ENCODE results near the gene TOMM5.
"Not testable (repeated sequence)": the region's sequence is repeated elsewhere in the genome, so short reads cannot be mapped to it uniquely, and the experiment has no call there.

The TOMM5 gene

DNA sequence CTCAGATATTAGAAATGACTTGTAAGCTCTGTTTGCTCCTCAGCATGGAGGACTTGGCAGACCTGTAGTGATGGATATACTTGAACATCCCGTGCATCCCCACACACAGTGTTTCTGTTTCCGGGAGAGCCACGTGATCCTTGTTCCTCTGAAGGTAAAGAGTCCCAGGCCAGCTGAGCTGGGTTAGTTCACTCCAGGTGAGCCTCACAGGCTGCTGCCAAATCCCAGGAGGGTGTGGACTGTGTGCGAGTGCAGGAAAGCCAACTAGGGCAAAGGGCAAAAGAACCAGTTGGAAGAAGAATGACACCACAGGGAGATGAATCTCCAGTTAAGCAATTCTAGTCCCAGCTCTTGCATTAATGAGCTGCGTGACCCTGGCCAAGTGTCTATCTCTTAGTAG is 10.4 kb upstream of the TOMM5 start:
- DNase-seq (ENCODE audit: low read depth in 1 of 2, low spot score in 1 of 2) = no peak
- no peak overlapping the region for H3K4me3 ChIP-seq (replicated peaks; ENCODE audit: insufficient read depth, low read length)
- H3K27me3 ChIP-seq (ENCODE audit: insufficient read depth, poor library complexity, severe bottlenecking) = peaks cover 4% of the 10 kb centered on the region
- no peak overlapping the region for H3K27ac ChIP-seq (replicated peaks)
- TF ChIP-seq, protein P1, sequence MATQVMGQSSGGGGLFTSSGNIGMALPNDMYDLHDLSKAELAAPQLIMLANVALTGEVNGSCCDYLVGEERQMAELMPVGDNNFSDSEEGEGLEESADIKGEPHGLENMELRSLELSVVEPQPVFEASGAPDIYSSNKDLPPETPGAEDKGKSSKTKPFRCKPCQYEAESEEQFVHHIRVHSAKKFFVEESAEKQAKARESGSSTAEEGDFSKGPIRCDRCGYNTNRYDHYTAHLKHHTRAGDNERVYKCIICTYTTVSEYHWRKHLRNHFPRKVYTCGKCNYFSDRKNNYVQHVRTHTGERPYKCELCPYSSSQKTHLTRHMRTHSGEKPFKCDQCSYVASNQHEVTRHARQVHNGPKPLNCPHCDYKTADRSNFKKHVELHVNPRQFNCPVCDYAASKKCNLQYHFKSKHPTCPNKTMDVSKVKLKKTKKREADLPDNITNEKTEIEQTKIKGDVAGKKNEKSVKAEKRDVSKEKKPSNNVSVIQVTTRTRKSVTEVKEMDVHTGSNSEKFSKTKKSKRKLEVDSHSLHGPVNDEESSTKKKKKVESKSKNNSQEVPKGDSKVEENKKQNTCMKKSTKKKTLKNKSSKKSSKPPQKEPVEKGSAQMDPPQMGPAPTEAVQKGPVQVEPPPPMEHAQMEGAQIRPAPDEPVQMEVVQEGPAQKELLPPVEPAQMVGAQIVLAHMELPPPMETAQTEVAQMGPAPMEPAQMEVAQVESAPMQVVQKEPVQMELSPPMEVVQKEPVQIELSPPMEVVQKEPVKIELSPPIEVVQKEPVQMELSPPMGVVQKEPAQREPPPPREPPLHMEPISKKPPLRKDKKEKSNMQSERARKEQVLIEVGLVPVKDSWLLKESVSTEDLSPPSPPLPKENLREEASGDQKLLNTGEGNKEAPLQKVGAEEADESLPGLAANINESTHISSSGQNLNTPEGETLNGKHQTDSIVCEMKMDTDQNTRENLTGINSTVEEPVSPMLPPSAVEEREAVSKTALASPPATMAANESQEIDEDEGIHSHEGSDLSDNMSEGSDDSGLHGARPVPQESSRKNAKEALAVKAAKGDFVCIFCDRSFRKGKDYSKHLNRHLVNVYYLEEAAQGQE (IDR thresholded peaks at IDR 0.05; ENCODE audit: insufficient replicate concordance, low read depth) = no peak
- TF ChIP-seq, protein P2, sequence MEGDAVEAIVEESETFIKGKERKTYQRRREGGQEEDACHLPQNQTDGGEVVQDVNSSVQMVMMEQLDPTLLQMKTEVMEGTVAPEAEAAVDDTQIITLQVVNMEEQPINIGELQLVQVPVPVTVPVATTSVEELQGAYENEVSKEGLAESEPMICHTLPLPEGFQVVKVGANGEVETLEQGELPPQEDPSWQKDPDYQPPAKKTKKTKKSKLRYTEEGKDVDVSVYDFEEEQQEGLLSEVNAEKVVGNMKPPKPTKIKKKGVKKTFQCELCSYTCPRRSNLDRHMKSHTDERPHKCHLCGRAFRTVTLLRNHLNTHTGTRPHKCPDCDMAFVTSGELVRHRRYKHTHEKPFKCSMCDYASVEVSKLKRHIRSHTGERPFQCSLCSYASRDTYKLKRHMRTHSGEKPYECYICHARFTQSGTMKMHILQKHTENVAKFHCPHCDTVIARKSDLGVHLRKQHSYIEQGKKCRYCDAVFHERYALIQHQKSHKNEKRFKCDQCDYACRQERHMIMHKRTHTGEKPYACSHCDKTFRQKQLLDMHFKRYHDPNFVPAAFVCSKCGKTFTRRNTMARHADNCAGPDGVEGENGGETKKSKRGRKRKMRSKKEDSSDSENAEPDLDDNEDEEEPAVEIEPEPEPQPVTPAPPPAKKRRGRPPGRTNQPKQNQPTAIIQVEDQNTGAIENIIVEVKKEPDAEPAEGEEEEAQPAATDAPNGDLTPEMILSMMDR (IDR thresholded peaks at IDR 0.05; ENCODE audit: insufficient read depth, low read length) = no peak
- TF ChIP-seq GABPA (IDR thresholded peaks at IDR 0.05; ENCODE audit: low read depth) (no peak), POLR2AphosphoS5 (IDR thresholded peaks at IDR 0.05; ENCODE audit: low read depth) (no peak), SPI1 (IDR thresholded peaks at IDR 0.05; ENCODE audit: borderline replicate concordance, low read depth) (no peak)

DNA sequence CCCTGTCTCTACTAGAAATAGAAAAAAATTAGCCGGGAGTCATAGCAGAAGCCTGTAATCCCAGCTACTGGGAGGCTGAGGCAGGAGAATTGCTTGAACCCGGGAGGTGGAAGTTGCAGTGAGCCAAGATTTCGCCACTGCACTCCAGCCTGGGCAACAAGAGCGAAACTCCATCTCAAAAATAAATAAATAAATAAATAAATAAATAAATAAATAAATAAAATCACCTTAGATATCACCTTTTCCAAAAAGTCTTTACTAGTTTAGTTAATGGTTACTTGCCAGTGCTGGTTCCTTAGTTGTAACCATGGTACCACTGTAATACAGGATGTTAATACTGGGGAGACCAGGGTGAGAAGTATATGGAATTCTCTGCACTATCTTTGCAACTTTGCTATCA is 9.7 kb upstream of the TOMM5 start:
- H3K27me3 ChIP-seq (ENCODE audit: insufficient read depth, poor library complexity, severe bottlenecking); H3K27ac ChIP-seq (replicated peaks); H3K4me3 ChIP-seq (replicated peaks; ENCODE audit: insufficient read depth, low read length); DNase-seq (ENCODE audit: low read depth in 1 of 2, low spot score in 1 of 2): not testable (repeated sequence)

DNA sequence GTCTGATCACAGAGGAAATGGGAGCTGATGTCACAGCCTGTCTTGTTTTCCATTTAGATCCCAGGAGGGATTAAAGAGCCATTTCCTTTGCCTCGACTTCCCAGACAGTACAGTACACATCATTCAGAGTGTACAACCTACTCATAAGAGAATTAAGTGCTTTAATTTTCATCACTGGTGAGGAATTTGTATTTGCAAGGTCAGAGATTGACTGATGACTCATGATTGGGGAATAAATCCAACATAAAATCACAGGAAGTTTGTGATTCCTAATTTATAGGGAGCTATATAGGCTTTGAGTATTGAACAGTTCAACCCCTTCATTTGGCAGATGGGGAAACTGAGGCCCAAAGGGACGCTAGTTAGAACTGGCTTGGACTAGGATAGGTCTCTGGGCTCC is 4.1 kb upstream of the TOMM5 start:
- no peak overlapping the region for H3K4me3 ChIP-seq (replicated peaks; ENCODE audit: insufficient read depth, low read length)
- H3K27me3 ChIP-seq (ENCODE audit: insufficient read depth, poor library complexity, severe bottlenecking) = no peaks in the 10 kb centered on the region
- H3K27ac ChIP-seq (replicated peaks) = no peak overlapping the region
- TF ChIP-seq POLR2AphosphoS5 (IDR thresholded peaks at IDR 0.05; ENCODE audit: low read depth) (no peak), GABPA (IDR thresholded peaks at IDR 0.05; ENCODE audit: low read depth) (no peak), SPI1 (IDR thresholded peaks at IDR 0.05; ENCODE audit: borderline replicate concordance, low read depth) (no peak)
- TF ChIP-seq, protein P2 (IDR thresholded peaks at IDR 0.05; ENCODE audit: insufficient read depth, low read length) = no peak
- TF ChIP-seq, protein P1 (IDR thresholded peaks at IDR 0.05; ENCODE audit: insufficient replicate concordance, low read depth) = no peak
- DNase-seq (ENCODE audit: low read depth in 1 of 2, low spot score in 1 of 2) = no peak

DNA sequence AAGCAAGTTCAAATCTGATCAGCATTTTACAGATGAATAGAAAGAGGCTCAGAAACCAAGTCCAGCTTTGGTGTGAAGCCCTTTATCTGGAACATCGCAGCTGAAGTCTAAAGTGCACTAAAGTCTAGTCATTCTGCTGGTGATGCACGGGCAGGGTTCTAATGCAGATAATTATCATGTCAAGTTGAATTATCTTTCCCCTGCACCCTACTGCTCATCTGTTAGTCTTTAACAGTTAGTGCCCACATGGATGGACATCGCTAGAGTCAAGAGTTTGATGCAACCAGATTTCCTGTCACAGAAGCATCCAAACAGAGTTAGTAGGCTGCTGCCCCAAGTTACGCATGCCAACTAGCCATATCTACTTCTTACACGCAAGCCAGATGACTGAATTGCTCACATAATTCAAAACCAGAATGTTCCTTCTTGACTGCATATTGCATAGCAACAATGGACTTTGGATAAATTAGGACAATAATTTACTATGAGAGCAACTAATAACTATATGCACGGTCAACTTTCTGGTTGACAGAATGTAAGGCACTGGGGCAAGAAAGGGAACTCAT is 1.6 kb upstream of the TOMM5 start:
- H3K27me3 ChIP-seq (ENCODE audit: insufficient read depth, poor library complexity, severe bottlenecking) = no peaks in the 10 kb centered on the region
- TF ChIP-seq POLR2AphosphoS5 (IDR thresholded peaks at IDR 0.05; ENCODE audit: low read depth) (no peak), SPI1 (IDR thresholded peaks at IDR 0.05; ENCODE audit: borderline replicate concordance, low read depth) (no peak), GABPA (IDR thresholded peaks at IDR 0.05; ENCODE audit: low read depth) (no peak)
- TF ChIP-seq, protein P1 (IDR thresholded peaks at IDR 0.05; ENCODE audit: insufficient replicate concordance, low read depth) = no peak
- TF ChIP-seq, protein P2 (IDR thresholded peaks at IDR 0.05; ENCODE audit: insufficient read depth, low read length) = no peak
- no peak for DNase-seq (ENCODE audit: low read depth in 1 of 2, low spot score in 1 of 2)
- no peak overlapping the region for H3K4me3 ChIP-seq (replicated peaks; ENCODE audit: insufficient read depth, low read length)
- no peak overlapping the region for H3K27ac ChIP-seq (replicated peaks)
